ENCODE results near the gene TMEM156. TPM values are rescaled to one million over a fixed set of nuclear protein-coding genes. Genes with fewer than 3 reads are reported as not detected.

Gene TMEM156
- total RNA-seq, 1 donor from 2014 or later: not detected

DNA sequence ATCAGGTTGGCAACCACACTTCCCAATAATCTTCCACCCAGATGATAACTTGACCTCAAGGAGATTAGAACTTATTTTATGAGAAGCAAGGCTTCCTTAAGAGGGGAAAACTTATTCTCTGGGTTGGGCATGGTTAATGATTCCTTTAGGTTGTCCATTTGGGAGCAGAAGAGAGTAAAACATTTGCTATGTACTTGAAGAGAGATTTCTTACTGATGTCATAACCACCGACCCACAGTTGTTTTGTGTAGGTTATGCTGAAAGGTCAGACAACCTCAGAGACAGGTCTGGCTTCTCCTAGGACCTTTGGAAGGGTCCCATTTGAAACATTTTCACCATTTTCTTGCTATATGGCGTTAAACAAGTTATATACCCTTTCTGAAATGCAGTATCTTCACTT is 108.5 kb downstream of the TMEM156 start:
- H3K27me3 Mint-ChIP-seq: no peaks in the 10 kb centered on the region

DNA sequence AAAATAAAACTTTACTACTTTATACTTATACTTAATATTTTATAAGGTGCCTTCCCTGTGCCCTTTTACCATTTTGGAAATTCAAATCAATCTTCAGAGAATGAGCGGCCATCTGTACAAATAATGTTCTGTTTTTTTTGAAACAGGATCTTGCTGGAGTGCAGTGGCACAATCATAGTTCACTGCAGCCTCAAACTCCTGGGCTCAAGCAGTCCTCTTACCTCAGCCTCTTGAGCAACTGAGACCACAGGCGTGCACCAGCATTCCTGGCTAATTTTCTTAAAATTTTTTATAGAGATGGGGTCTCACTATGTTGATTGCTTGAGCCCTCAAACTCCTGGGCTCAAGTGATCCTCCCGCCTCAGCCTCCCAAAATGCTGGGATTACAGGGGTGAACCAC is 111.1 kb downstream of the TMEM156 start:
- Mint-ChIP-seq H3K4me3 (ENCODE audit: low read depth) (no peak overlapping the region), H3K27ac (no peak overlapping the region), H3K36me3 (ENCODE audit: insufficient read depth) (peaks cover 12% of the 10 kb centered on the region), H3K9me3 (ENCODE audit: low read depth) (peaks cover 2% of the 10 kb centered on the region), H3K4me1 (ENCODE audit: low read depth) (no peaks in the 10 kb centered on the region), H3K27me3 (no peaks in the 10 kb centered on the region)
- no peak for DNase-seq (ENCODE audit: low spot score, unreplicated experiment)
- TF ChIP-seq, protein P1, sequence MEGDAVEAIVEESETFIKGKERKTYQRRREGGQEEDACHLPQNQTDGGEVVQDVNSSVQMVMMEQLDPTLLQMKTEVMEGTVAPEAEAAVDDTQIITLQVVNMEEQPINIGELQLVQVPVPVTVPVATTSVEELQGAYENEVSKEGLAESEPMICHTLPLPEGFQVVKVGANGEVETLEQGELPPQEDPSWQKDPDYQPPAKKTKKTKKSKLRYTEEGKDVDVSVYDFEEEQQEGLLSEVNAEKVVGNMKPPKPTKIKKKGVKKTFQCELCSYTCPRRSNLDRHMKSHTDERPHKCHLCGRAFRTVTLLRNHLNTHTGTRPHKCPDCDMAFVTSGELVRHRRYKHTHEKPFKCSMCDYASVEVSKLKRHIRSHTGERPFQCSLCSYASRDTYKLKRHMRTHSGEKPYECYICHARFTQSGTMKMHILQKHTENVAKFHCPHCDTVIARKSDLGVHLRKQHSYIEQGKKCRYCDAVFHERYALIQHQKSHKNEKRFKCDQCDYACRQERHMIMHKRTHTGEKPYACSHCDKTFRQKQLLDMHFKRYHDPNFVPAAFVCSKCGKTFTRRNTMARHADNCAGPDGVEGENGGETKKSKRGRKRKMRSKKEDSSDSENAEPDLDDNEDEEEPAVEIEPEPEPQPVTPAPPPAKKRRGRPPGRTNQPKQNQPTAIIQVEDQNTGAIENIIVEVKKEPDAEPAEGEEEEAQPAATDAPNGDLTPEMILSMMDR (IDR thresholded peaks at IDR 0.05; ENCODE audit: unreplicated experiment): no peak

More for the DNA sequence above, 108.5 kb downstream of the TMEM156 start:
- no peak for DNase-seq (ENCODE audit: low spot score, unreplicated experiment)
- no peak overlapping the region for H3K27ac Mint-ChIP-seq
- no peaks in the 10 kb centered on the region for H3K4me1 Mint-ChIP-seq (ENCODE audit: low read depth)
- TF ChIP-seq, protein P1 (IDR thresholded peaks at IDR 0.05; ENCODE audit: unreplicated experiment): no peak
- H3K4me3 Mint-ChIP-seq (ENCODE audit: low read depth): no peak overlapping the region
- H3K9me3 Mint-ChIP-seq (ENCODE audit: low read depth): no peaks in the 10 kb centered on the region
- H3K36me3 Mint-ChIP-seq (ENCODE audit: insufficient read depth): peaks cover 9% of the 10 kb centered on the region

DNA sequence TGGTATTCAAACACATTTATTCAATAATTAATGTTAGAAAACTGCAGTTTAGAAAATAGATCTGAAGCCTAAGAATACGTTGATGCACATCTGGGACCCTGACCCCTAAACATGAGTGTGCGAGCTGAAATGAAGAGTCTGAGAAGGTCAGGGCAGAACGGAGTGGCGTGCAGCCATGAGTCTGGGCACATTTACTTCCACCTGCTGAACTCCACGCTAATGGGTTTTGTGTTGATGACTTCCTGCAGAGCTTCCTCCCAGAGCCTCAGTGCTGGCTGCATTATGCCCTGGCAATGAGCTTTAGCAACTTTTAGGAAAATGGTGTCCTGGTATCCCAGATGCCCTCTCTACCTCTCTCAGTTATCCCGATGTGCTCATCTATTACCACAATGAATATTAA is 111.5 kb downstream of the TMEM156 start:
- Mint-ChIP-seq H3K27ac (no peak overlapping the region), H3K27me3 (no peaks in the 10 kb centered on the region), H3K4me1 (ENCODE audit: low read depth) (no peaks in the 10 kb centered on the region), H3K9me3 (ENCODE audit: low read depth) (peaks cover 4% of the 10 kb centered on the region), H3K36me3 (ENCODE audit: insufficient read depth) (peaks cover 17% of the 10 kb centered on the region), H3K4me3 (ENCODE audit: low read depth) (no peak overlapping the region)
- TF ChIP-seq, protein P1 (IDR thresholded peaks at IDR 0.05; ENCODE audit: unreplicated experiment): no peak
- DNase-seq (ENCODE audit: low spot score, unreplicated experiment): no peak

DNA sequence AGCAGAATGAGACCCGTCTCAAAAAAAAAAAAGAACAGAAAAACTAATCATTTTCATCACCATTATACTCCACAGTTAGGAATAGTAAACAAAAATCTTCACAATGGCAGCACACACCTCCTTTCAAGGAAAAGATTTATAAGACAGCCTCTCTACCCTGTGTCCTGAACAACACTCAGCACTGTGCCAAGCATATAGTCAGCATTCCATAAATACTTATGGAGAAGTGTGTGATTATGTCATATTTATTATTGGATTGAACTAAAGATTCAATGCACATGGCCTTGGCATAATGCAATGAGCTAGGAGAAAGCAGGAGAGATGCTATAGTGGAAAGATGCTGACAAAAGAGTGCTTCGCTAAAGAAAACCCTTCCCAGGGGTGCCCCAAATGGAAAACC is 112.0 kb downstream of the TMEM156 start:
- TF ChIP-seq, protein P1 (IDR thresholded peaks at IDR 0.05; ENCODE audit: unreplicated experiment): no peak
- Mint-ChIP-seq H3K36me3 (ENCODE audit: insufficient read depth) (peaks cover 17% of the 10 kb centered on the region), H3K27ac (no peak overlapping the region), H3K27me3 (no peaks in the 10 kb centered on the region), H3K4me3 (ENCODE audit: low read depth) (no peak overlapping the region), H3K9me3 (ENCODE audit: low read depth) (peaks cover 4% of the 10 kb centered on the region), H3K4me1 (ENCODE audit: low read depth) (no peaks in the 10 kb centered on the region)
- no peak for DNase-seq (ENCODE audit: low spot score, unreplicated experiment)

DNA sequence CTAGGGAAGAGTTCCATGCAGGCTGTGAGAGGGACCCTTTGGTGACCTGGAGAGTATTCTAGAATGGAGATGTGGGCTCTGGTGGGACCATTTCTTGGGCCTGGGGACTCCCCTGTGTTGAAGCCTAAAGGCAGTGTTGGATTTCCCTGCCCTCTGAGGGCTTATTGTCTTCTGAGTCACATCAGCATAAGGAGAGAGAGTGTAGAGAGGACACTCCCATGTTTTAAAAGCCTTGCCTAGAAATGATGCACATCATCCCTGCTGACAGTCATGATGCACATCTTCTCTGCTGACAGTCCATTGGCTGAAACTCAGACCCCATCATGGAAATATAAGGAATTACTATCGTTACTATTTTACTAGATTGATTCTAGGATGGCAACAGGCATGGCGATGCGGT is 112.7 kb downstream of the TMEM156 start:
- TF ChIP-seq, protein P1 (IDR thresholded peaks at IDR 0.05; ENCODE audit: unreplicated experiment): no peak
- Mint-ChIP-seq H3K27ac (no peak overlapping the region), H3K4me3 (ENCODE audit: low read depth) (no peak overlapping the region), H3K27me3 (no peaks in the 10 kb centered on the region), H3K9me3 (ENCODE audit: low read depth) (peaks cover 4% of the 10 kb centered on the region), H3K36me3 (ENCODE audit: insufficient read depth) (peaks cover 20% of the 10 kb centered on the region), H3K4me1 (ENCODE audit: low read depth) (no peaks in the 10 kb centered on the region)
- no peak for DNase-seq (ENCODE audit: low spot score, unreplicated experiment)
